GM19452 (cell line): ENCODE results near the gene NHLRC3.
"Not testable (repeated sequence)": the region's sequence is repeated elsewhere in the genome, so short reads cannot be mapped to it uniquely, and the experiment has no call there.

Experiments used
- ATAC-seq: cut with Tn5 transposase; IDR thresholded peaks from one replicate; pipeline ENCODE4 v1.9.1; 2021; ENCODE audit not compliant: unreplicated experiment

Gene NHLRC3

GRCh38 chr13:39037880-39038568 lies at the start of gene NHLRC3, which contains the start of gene PROSER1:
TSS of gene NHLRC3 (plus strand) at chr13:39038456. CDS start at chr13:39038640, 184 bp downstream.
TSS of gene PROSER1 (minus strand) at chr13:39038089. CDS start at chr13:39037242, 847 bp downstream.
- peak; percentile 64 for ATAC-seq

- no peak for ATAC-seq
These were observed 47.6 kb upstream of the NHLRC3 start, which contains the start of gene STOML3 for GRCh38 chr13:38990693-38991092. TSS of gene STOML3 (minus strand) at chr13:38990831. CDS start at chr13:38990721, 110 bp downstream.

GRCh38 chr13:38993381-38993780 lies 44.9 kb upstream of the NHLRC3 start:
- no peak for ATAC-seq

GRCh38 chr13:38998739-38999138 lies 39.5 kb upstream of the NHLRC3 start:
- no peak for ATAC-seq

GRCh38 chr13:39006371-39007111 lies 31.7 kb upstream of the NHLRC3 start:
- ATAC-seq: not testable (repeated sequence)

GRCh38 chr13:39012608-39013007 lies 25.6 kb upstream of the NHLRC3 start:
- no peak for ATAC-seq

- no peak for ATAC-seq
These were observed 24.8 kb upstream of the NHLRC3 start for GRCh38 chr13:39013462-39013861.

GRCh38 chr13:39016087-39016486 lies 22.2 kb upstream of the NHLRC3 start:
- peak; percentile 95 for ATAC-seq

- peak; percentile 62 for ATAC-seq
These were observed 21.5 kb upstream of the NHLRC3 start for GRCh38 chr13:39016787-39017186.

- ATAC-seq: no peak
These were observed 17.3 kb upstream of the NHLRC3 start for GRCh38 chr13:39020853-39021462.

GRCh38 chr13:39023316-39023715 lies 14.9 kb upstream of the NHLRC3 start:
- ATAC-seq: no peak

- no peak for ATAC-seq
These were observed 14.5 kb upstream of the NHLRC3 start for GRCh38 chr13:39023761-39024160.

GRCh38 chr13:39025433-39025839 lies 12.8 kb upstream of the NHLRC3 start:
- ATAC-seq: no peak

- no peak for ATAC-seq
These were observed 6.1 kb upstream of the NHLRC3 start for GRCh38 chr13:39032150-39032549.

GRCh38 chr13:39034085-39034484 lies 4.2 kb upstream of the NHLRC3 start:
- no peak for ATAC-seq

- ATAC-seq: no peak
These were observed 3.1 kb upstream of the NHLRC3 start for GRCh38 chr13:39035204-39035603.

GRCh38 chr13:39035799-39036198 lies 2.5 kb upstream of the NHLRC3 start:
- ATAC-seq: no peak

GRCh38 chr13:39036212-39036611 lies 2.0 kb upstream of the NHLRC3 start:
- ATAC-seq: no peak

- ATAC-seq: no peak
These were observed 811 bp upstream of the NHLRC3 start for GRCh38 chr13:39037410-39037879.

- peak; percentile 40 for ATAC-seq
These were observed 344 bp downstream of the NHLRC3 start for GRCh38 chr13:39038569-39039030.

GRCh38 chr13:39039041-39039440 lies 785 bp downstream of the NHLRC3 start:
- no peak for ATAC-seq
